G401.6 (cell line): ENCODE results near the gene ARSA.
A peak's percentile ranks its signal among the peaks of the same experiment; 100 is the strongest.

Experiments used
- FAIRE-seq: peaks from 2 replicates; lab custom pipeline; 2012; peaks lifted over from hg19 to GRCh38; lab: Jason Lieb, UNC

The ARSA gene

DNA sequence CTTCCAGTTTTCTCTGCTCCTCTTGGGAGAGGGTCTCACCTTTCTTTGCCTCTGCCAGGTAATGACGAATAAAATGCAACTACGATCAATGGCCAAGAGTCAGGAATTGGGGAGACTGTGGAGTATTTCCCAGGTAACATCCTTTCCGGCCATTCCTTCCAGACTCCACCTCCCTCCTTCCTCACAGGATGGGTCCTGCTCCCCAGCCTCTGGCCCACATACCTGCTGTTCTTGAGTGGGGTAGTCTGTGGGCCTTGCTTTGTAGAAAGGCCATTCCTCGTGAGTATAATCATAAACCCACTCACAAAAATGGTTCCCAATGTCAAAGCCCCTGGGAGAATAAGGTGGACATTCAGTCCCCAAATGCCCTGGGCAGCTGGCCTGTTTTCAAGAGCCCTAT, 48.2 kb downstream of the ARSA start:
- no peak for FAIRE-seq

DNA sequence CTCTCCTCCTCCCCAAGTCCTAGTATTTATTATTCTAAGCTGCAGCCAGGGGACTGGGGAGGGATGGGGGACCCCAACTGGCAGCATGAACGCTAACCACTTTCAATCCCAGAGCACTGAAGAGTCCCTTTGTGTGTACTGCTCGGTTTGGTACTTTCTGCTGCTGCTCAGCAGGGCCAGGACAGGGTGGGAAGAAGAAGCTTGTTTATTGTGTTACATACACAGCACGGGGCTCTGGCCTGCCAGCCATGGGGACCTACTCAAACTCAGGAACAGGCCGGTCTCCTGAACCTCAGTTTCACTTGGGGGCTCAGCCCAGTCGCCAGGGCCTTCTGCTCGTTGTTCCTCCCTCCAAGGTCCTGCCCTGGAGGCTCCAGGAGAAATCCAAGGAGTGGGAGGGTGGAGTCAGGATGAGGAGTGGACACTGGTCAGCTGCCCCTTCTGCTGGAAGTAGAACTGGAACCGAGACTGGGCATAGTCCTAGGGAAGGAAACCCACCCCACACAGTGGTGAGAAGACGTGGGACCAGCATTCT, 49.1 kb downstream of the ARSA start:
- FAIRE-seq: no peak

DNA sequence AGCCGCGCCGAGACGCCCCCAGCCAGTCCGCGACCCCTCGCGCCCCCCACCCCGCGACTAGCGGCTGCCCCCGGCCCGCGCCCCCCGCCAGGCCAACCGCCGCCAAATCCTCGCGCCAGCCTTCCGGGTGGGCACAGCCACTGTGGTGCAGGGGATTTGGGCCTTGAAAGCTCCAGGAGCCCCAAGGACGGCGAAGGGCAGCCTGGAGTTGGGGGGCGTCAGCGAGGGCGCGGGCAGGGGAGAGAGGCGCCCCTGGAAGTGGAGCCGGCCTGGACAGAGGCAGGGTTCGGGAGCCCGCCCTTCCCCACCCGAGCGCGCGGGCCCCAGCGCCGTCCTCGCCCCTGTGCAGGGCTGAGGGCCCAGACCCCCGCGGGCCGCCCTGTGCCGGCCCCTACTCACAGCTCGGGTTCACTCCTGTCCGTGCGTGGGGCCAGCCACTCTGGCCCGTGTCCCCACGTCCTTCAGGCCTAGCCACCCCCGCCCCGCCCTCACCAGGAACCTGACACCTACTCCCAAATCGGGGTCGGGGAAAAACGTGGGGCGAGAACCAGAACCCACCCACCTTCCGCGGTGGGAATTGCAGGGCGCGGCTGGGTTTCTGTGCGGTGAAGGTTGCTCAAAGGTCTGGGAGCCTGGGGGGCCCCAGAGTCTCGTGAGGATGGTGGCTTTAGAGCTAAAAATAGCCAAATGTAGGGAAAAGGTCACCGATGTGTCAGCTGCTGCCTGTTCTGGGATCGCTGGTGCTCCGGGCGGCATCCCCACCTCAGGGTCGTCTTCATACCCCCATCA, 49.8 kb downstream of the ARSA start, which contains the start of gene CPT1B:
CPT1B (minus strand) TSS at position 441 of the 789 bp plus-strand sequence. CDS start 512 bp downstream, outside the sequence.
- no peak for FAIRE-seq

DNA sequence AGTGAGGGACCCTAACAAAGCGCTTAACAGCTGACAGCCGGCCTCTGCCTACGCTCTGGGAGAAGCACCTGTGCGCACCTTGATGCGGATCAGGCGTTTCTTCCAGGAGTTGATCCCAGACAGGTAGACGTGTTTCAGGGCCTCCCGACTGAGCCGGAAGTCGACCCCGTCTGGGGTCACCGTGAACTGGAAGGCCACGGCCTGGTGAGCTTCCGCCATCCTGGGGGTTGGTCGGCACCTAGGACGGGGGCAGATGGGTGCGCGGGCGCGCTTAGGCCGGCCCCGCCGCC, 50.3 kb downstream of the ARSA start:
- FAIRE-seq: no peak

DNA sequence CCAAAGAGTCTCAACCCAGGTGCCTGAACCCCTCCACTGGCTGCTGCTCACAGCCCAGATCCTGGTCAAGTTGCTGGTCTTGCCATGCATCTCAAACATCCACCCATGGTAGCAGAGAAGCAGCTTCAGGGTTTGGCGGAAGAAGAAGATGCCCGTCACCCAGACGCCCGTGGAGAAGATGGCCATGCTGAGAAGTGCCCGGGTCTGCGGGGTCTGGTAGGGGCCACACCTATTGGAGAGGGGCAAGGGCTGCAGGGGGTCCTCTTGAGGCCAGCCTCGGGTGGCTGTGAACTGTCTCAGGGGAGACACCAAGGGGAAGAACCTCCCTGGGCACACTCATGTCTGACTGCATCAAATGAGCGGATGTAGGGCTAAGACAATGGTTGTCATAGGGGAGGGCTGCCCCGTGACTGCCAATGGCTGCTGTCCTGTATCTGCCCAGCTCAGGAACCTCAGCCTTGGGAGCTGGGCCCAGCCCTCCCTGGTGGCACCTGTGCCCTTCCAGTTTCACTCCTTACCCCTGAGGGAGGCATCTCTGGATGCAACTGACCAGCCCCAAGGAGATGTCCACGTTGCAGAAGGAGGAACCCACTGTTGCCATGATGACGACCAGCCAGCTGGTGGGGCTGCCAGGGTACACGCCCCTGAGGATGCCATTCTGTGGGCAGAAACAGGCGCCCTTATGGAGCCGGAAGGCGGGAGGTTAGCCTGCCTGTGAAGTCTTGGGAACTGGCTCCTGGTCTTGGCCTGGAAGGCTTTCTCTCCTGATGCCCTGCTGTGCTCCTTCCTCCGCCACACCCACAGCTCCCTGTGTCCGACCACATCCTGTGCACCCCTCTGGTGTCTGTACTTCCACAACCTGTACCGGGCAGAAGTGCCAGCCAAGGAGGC, 50.9 kb downstream of the ARSA start:
- FAIRE-seq: no peak

DNA sequence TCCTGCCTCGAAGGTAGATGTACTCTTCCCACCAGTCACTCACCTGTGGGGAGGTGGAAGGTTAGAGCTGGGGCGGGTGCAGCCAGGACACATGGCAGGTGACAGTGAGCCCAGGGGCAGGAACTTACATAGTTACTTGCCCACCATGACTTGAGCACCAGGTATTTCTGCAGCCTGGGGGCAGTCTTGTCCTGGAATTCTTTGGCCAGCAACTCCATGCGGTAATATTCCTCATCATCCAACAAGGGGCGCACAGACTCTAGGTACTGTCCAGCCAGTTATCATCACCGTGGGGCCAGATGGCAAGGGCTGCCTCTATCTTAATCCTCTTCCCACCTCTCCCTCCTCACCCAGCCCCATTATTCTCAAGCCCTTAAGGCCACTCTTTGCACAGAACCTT, 51.9 kb downstream of the ARSA start:
- FAIRE-seq: peak; percentile 87

DNA sequence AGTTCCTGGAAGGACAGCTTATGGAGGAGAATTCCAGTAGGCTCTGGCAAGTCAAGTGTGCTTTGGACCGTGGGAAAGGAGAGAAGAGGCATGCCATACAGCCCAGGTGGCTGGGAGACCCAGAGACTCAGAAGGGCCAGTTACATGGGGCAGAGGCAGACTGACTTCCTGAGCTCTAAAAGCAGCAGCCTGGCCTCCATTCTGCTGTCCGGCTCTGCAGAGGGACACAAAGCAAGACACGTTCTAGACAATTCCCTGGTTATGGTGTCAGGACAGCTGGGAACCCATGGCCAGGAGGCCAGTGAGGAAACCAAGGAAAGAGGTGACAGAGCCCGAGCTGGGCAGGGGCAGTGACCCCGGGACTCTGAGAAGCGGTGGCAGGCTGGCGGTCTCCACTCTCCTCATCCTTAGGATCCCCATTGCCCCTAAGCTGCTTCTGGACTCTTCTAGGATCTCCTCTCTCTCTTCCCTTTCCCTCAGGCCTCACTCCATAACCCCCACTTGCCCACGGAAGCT, 52.5 kb downstream of the ARSA start:
- FAIRE-seq: no peak
